HEK293 (cell line): ENCODE results near the gene KRT39.

Experiments used
- YY1 ChIP-seq: fragments of 450-650 bp; formaldehyde crosslinking; IDR thresholded peaks from 2 replicates; pipeline ENCODE4 v1.5.1; 2018; ENCODE audit warnings: missing biosample characterization, missing genetic modification characterization
- ZNF24 ChIP-seq: fragments of 450-650 bp; formaldehyde crosslinking; IDR thresholded peaks from 2 replicates; pipeline ENCODE4 v1.5.1; 2016; ENCODE audit warnings: missing biosample characterization, missing genetic modification characterization
- TF ChIP-seq, protein P1 (sequence below): fragments of 450-650 bp; formaldehyde crosslinking; IDR thresholded peaks from 2 replicates; pipeline ENCODE4 v1.5.1; 2016; ENCODE audit warnings: missing biosample characterization, missing genetic modification characterization

DNA sequence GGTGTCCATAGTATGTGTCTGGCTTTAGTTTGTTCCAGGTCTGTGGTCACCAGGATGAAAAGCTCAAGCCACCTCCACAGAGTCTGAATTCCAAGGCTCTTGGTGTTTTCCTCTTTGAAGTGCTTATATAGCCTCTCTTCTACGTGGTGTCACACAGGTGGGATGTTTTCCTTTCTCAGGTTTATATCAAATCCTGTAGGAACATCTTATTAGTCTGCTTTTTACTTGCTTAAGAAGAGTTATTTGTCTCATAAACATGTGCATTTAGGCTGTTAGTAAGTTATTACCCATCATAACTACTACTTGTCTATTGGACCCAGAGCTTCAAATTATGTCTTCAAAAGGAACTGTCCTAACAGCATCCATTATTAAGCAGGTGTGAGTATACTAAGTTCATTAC lies at the start of gene KRT39:
- no peak for TF ChIP-seq YY1 (tag by site-specific recombination)
- TF ChIP-seq, protein P1, sequence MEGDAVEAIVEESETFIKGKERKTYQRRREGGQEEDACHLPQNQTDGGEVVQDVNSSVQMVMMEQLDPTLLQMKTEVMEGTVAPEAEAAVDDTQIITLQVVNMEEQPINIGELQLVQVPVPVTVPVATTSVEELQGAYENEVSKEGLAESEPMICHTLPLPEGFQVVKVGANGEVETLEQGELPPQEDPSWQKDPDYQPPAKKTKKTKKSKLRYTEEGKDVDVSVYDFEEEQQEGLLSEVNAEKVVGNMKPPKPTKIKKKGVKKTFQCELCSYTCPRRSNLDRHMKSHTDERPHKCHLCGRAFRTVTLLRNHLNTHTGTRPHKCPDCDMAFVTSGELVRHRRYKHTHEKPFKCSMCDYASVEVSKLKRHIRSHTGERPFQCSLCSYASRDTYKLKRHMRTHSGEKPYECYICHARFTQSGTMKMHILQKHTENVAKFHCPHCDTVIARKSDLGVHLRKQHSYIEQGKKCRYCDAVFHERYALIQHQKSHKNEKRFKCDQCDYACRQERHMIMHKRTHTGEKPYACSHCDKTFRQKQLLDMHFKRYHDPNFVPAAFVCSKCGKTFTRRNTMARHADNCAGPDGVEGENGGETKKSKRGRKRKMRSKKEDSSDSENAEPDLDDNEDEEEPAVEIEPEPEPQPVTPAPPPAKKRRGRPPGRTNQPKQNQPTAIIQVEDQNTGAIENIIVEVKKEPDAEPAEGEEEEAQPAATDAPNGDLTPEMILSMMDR (tag by site-specific recombination) = no peak
- TF ChIP-seq ZNF24 = no peak
